ENCODE results near the gene HOXA9. TPM values are rescaled to one million over a fixed set of nuclear protein-coding genes. Genes with fewer than 3 reads are reported as not detected.

HOXA9 gene
- total and polyA plus RNA-seq, 2 of the 4 experiments (the other 2 are of a cell fraction) = 0.18 to 0.32 TPM

DNA sequence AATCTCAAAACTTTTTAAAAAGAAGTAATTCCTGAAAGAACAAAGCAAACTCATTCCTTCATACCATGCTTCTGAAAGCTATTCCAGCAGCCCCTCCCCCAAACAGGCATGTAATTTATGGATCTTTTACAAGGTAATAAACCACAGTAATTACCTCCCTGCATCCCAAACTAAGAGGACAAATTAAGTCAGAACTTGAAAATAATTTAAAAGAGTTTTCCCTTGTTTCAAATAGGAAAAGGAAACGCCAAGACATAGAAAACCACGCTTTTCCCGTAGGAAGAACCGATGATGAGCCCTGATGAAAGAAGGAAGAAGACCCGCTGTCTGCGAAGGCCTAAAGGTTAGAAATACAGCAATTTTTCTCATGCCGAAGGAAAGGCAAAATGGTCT is 43.7 kb downstream of the HOXA9 start:
- intact Hi-C loops (cut with micrococcal nuclease) = loop anchor here (2.0 to 5.0 kb wide), 2 partner anchors 23 to 919 kb away; partner anchors contain the start of genes CBX3 and HNRNPA2B1
- BruUV-seq (replicated peaks) = no TSS peak
- POLR2A ChIA-PET (ENCODE audit: unreplicated experiment) = interaction anchor here (1.5 kb wide), 1 partner anchor 16 kb away, joined by 3 read pairs; no protein-coding TSS in a partner anchor

More for the DNA sequence above, 43.7 kb downstream of the HOXA9 start:
- H3K23ac ChIP-seq (ENCODE audit: low read depth, low read length) = peak overlapping the region; percentile 80
- peak overlapping the region; percentile 84 for H2AFZ ChIP-seq (replicated peaks; ENCODE audit: low read length, poor library complexity)
- H4K8ac ChIP-seq (ENCODE audit: low read depth in 2 of 2, low read length in 2 of 2) = peak overlapping the region; percentile 90 to 93; a peak in 3 of 4 replicates
- H3K4me1 ChIP-seq (ENCODE audit: control insufficient read depth, insufficient read depth, low read length) = peaks cover 36% of the 10 kb centered on the region
- WGBS, 2 experiments (ENCODE audit: extremely low coverage in 2 of 2, insufficient read length in 1 of 2) = 0% methylated on average over 2 of the region's 7 CpGs; no CpG with 5 or more reads in 1 of the 2 experiments
- 0 out of 2 replicates have a peak overlapping the region, but pooled peaks have one; percentile 76 for H2AK5ac ChIP-seq (ENCODE audit: low read depth, low read length)
- H3K79me1 ChIP-seq (ENCODE audit: low read depth in 1 of 2, low read length in 2 of 2) = peaks cover 5 to 48% of the 10 kb centered on the region in 2 experiments; a peak in 3 of 4 replicates
- H2BK20ac ChIP-seq (ENCODE audit: low read depth, low read length) = peak overlapping the region; percentile 63
- peak overlapping the region; percentile 48 for H3K4me3 ChIP-seq (ENCODE audit: insufficient read depth, low read depth, low read length)
- peak overlapping the region; percentile 98 for H3K4ac ChIP-seq (ENCODE audit: low read depth, low read length)
- peak overlapping the region; percentile 67 for H3K18ac ChIP-seq (ENCODE audit: low read depth, low read length)
- DNase-seq (peak; percentile 23), ATAC-seq (ENCODE audit: low read depth) (no peak)
- H3K27me3 ChIP-seq (ENCODE audit: control insufficient read depth, insufficient read depth, low read length) = no peaks in the 10 kb centered on the region
- peak overlapping the region; percentile 92 for H4K5ac ChIP-seq (ENCODE audit: low read depth, low read length)
- H2BK120ac ChIP-seq (ENCODE audit: low read depth, low read length) = peak overlapping the region; percentile 94
- H3K9ac ChIP-seq (ENCODE audit: low read depth, low read length) = peak overlapping the region; percentile 96
- no peak overlapping the region for H2AK9ac ChIP-seq (replicated peaks; ENCODE audit: low read depth, low read length, poor library complexity)
- peak overlapping the region; percentile 94 for H3K14ac ChIP-seq (replicated peaks; ENCODE audit: low read depth, low read length)
- in situ Hi-C loops (cut with MboI; ENCODE audit: low sequenced_read_pairs) = no loop called here
- dilution Hi-C loops (cut with HindIII; ENCODE audit: low sequenced_read_pairs, unreplicated experiment) = no loop called here
- peak overlapping the region; percentile 76 for H3K56ac ChIP-seq (ENCODE audit: extremely low read depth, insufficient read depth, low read length)
- peak overlapping the region; percentile 95 for H3K4me2 ChIP-seq (ENCODE audit: low read depth, low read length)
- CTCF ChIA-PET = interaction anchor here (0.6 to 1.2 kb wide), 2 partner anchors 23 to 40 kb away, joined by 3 read pairs; no protein-coding TSS in a partner anchor
- 0 out of 2 replicates have a peak, but pooled peaks cover 2% of the 10 kb centered on the region for H4K20me1 ChIP-seq (ENCODE audit: insufficient read depth, low read length)
- peak overlapping the region; percentile 96 for H4K91ac ChIP-seq (ENCODE audit: insufficient read depth, low read depth, low read length)
- H3K36me3 ChIP-seq (ENCODE audit: control insufficient read depth, insufficient read depth, low read length) = peaks cover 5% of the 10 kb centered on the region; the same call in 1 of the 2 replicates
- H3K9me1 ChIP-seq (ENCODE audit: insufficient read depth, low read length) = peaks cover 12% of the 10 kb centered on the region
- H2BK15ac ChIP-seq (ENCODE audit: low read depth, low read length) = peak overlapping the region; percentile 64
- H3K27ac ChIP-seq (ENCODE audit: insufficient read depth, low read length) = peak overlapping the region; percentile 99
- H3K9me3 ChIP-seq (ENCODE audit: control insufficient read depth, insufficient read depth, low read length) = no peaks in the 10 kb centered on the region
- peak overlapping the region; percentile 88 for H2BK5ac ChIP-seq (ENCODE audit: low read depth, low read length, poor library complexity, severe bottlenecking)
- no peak for TF ChIP-seq BHLHE40 (IDR thresholded peaks at IDR 0.05; ENCODE audit: low read depth, low read length)
- peak; percentile 34; the same call in 1 of the 2 replicates for TF ChIP-seq CHD1 (IDR thresholded peaks at IDR 0.05; ENCODE audit: low read depth, low read length)
- TF ChIP-seq SMC3 (IDR thresholded peaks at IDR 0.05; ENCODE audit: low read depth, low read length) = no peak

Measured in IMR-90 (cell line).